Left colon (tissue), 2 donors: ENCODE data around the gene ZNF512. TPM values are rescaled to one million over a fixed set of nuclear protein-coding genes. Genes with fewer than 3 reads are reported as not detected.
"Not testable (repeated sequence)": the region's sequence is repeated elsewhere in the genome, so short reads cannot be mapped to it uniquely, and the experiment has no call there.

Source experiments
- ATAC-seq: fragments of 200-7000 bp; cut with Tn5 transposase; one replicate; pipeline ENCODE4 v1.9.1; 2020; ENCODE audit warnings: mild to moderate bottlenecking, moderate library complexity
- DNase-seq, 2 donors: peaks; one replicate each; pipeline ENCODE4 v3.0.0-alpha.2; 2020
- intact Hi-C, 2 donors: fragments of 100-400 bp; cut with DNase I in 1 of 2; cut with micrococcal nuclease in 1 of 2; formaldehyde crosslinking; loops; one replicate each; pipeline versions ENCODE4 v1.11.2 to v1.14.0; 2022; cut with DNase I, micrococcal nuclease
- total RNA-seq, 2 donors: library from RNA; stranded (reverse); fragmentation: NEBNext Ultra II Directional; extraction: Animal tissue kit (Norgen Biotek cat#: 25700); gene quantifications; one replicate each; pipeline ENCODE4 v1.2.1, GENCODE V29; 2021
- donor health status: DM: no; HTN: no; CAD: no.
- donor health status: DM: yes; HTN: yes; CAD: no.

The ZNF512 gene
- total RNA-seq, 2 donors from 2014 or later: 10.7 to 14.9 TPM

- intact Hi-C loops: no loop called here
- DNase-seq (no peak), ATAC-seq (peak; percentile 58)
Observed at GRCh38 chr2:27627963-27628766, 45.3 kb downstream of the ZNF512 start.

- peak; percentile 98 for ATAC-seq
- DNase-seq: peak; percentile 90 to 91
- intact Hi-C loops: no loop called here
Observed at GRCh38 chr2:27628767-27629709, 46.2 kb downstream of the ZNF512 start, which contains the start of the genes CCDC121 and GPN1. Gene CCDC121, minus strand, starts transcription at chr2:27629012. Its CDS starts 1,213 bp downstream, at chr2:27627799. Gene GPN1, plus strand, starts transcription at chr2:27629050. Its CDS starts 9 bp downstream, at chr2:27629059.

GRCh38 chr2:27630257-27630656 lies 47.4 kb downstream of the ZNF512 start:
- DNase-seq, intact Hi-C loops, ATAC-seq: not testable (repeated sequence)

- no peak for DNase-seq
- intact Hi-C loops: no loop called here
- ATAC-seq: no peak
Observed at GRCh38 chr2:27634291-27634690, 51.4 kb downstream of the ZNF512 start.

- no peak for ATAC-seq
- intact Hi-C loops: no loop called here
- DNase-seq: no peak
Observed at GRCh38 chr2:27636766-27637165, 53.9 kb downstream of the ZNF512 start.

GRCh38 chr2:27638037-27638637 lies 55.3 kb downstream of the ZNF512 start:
- DNase-seq (no peak), ATAC-seq (no peak)
- intact Hi-C loops: no loop called here

- ATAC-seq: no peak
- no peak for DNase-seq
- intact Hi-C loops: no loop called here
Observed at GRCh38 chr2:27638709-27639108, 55.9 kb downstream of the ZNF512 start.

- DNase-seq (no peak), ATAC-seq (no peak)
- intact Hi-C loops: no loop called here
Observed at GRCh38 chr2:27640722-27641245, 57.9 kb downstream of the ZNF512 start.

GRCh38 chr2:27645197-27645596 lies 62.4 kb downstream of the ZNF512 start:
- DNase-seq: no peak
- ATAC-seq: no peak
- intact Hi-C loops: no loop called here

GRCh38 chr2:27647289-27647688 lies 64.4 kb downstream of the ZNF512 start:
- ATAC-seq (no peak), DNase-seq (no peak)
- intact Hi-C loops: no loop called here

GRCh38 chr2:27647737-27648136 lies 64.9 kb downstream of the ZNF512 start:
- intact Hi-C loops: no loop called here
- DNase-seq: no peak
- no peak for ATAC-seq

GRCh38 chr2:27651056-27651455 lies 68.2 kb downstream of the ZNF512 start:
- no peak for ATAC-seq
- DNase-seq: no peak
- intact Hi-C loops: no loop called here

GRCh38 chr2:27652341-27652740 lies 69.5 kb downstream of the ZNF512 start:
- intact Hi-C loops: no loop called here
- no peak for ATAC-seq
- no peak for DNase-seq

GRCh38 chr2:27652790-27653189 lies 69.9 kb downstream of the ZNF512 start:
- intact Hi-C loops: no loop called here
- DNase-seq (no peak), ATAC-seq (no peak)

- ATAC-seq: no peak
- no peak for DNase-seq
- intact Hi-C loops: no loop called here
Observed at GRCh38 chr2:27653397-27653796, 70.6 kb downstream of the ZNF512 start.

- no peak for DNase-seq
- no peak for ATAC-seq
- intact Hi-C loops: no loop called here
Observed at GRCh38 chr2:27655155-27655951, 72.5 kb downstream of the ZNF512 start.

GRCh38 chr2:27661371-27661770 lies 78.5 kb downstream of the ZNF512 start:
- intact Hi-C loops: no loop called here
- ATAC-seq (no peak), DNase-seq (no peak)
